NB4 (cell line): Measurements from ENCODE around the gene ARRDC1.

Experiments used
- DNase-seq: peaks from one replicate; pipeline ENCODE4 v3.0.0; 2010; ENCODE audit warnings: low read depth
- H3K4me3 ChIP-seq: one replicate; pipeline ENCODE4 v1.5.1; 2011; ENCODE audit warnings: mild to moderate bottlenecking, low read depth, low read length, moderate library complexity
- MYC ChIP-seq: IDR thresholded peaks from 2 replicates; pipeline ENCODE4 v1.6.1; 2011; ENCODE audit warnings: low read depth, low read length
- POLR2A ChIP-seq: IDR thresholded peaks from 2 replicates; pipeline ENCODE4 v1.6.1; 2011; ENCODE audit warnings: mild to moderate bottlenecking; ENCODE audit not compliant: insufficient read length; ENCODE audit errors: extremely low read depth
- TF ChIP-seq, protein P1 (sequence below): IDR thresholded peaks from one replicate; pipeline ENCODE4 v1.5.1; 2012; ENCODE audit warnings: low read depth, low read length
- TF ChIP-seq, protein P2 (sequence below): IDR thresholded peaks from 2 replicates; pipeline ENCODE4 v1.6.1; 2011; ENCODE audit warnings: low read depth, low read length

Gene ARRDC1

GRCh38 chr9:137640862-137641261 is 35.4 kb downstream of the ARRDC1 start:
- DNase-seq, result no peak
- TF ChIP-seq MYC, result no peak
- TF ChIP-seq, protein P1, sequence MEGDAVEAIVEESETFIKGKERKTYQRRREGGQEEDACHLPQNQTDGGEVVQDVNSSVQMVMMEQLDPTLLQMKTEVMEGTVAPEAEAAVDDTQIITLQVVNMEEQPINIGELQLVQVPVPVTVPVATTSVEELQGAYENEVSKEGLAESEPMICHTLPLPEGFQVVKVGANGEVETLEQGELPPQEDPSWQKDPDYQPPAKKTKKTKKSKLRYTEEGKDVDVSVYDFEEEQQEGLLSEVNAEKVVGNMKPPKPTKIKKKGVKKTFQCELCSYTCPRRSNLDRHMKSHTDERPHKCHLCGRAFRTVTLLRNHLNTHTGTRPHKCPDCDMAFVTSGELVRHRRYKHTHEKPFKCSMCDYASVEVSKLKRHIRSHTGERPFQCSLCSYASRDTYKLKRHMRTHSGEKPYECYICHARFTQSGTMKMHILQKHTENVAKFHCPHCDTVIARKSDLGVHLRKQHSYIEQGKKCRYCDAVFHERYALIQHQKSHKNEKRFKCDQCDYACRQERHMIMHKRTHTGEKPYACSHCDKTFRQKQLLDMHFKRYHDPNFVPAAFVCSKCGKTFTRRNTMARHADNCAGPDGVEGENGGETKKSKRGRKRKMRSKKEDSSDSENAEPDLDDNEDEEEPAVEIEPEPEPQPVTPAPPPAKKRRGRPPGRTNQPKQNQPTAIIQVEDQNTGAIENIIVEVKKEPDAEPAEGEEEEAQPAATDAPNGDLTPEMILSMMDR, result no peak
- no peak for TF ChIP-seq POLR2A
- TF ChIP-seq, protein P2, sequence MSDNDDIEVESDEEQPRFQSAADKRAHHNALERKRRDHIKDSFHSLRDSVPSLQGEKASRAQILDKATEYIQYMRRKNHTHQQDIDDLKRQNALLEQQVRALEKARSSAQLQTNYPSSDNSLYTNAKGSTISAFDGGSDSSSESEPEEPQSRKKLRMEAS, result no peak
- no peak overlapping the region for H3K4me3 ChIP-seq

- no peak for DNase-seq
- TF ChIP-seq, protein P2, result no peak
- TF ChIP-seq POLR2A (no peak), MYC (no peak)
- TF ChIP-seq, protein P1, result no peak
- no peak overlapping the region for H3K4me3 ChIP-seq
These were observed 36.7 kb downstream of the ARRDC1 start for GRCh38 chr9:137642118-137642601.

DNA sequence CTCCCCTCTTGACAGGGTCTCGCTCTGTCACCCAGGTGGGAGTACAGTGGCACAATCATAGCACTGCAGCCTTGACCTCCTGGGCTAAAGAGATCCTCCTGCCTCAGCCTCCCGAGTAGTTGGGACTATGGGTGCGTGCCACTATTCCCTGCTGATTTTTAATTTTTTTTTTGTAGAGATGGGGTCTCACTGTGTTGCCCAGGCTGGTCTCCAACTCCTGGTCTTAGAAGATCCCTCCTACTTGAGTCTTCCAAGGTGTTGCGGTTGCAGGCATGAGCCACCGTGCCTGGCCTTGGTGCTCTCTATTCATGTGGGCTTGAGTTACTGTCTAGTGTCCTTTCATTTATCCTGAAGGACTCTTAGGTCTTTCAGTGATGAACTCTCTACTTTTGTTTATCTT is 37.4 kb downstream of the ARRDC1 start:
- TF ChIP-seq, protein P1, result no peak
- TF ChIP-seq MYC (no peak), POLR2A (no peak)
- TF ChIP-seq, protein P2, result no peak
- no peak for DNase-seq
- H3K4me3 ChIP-seq, result no peak overlapping the region

- TF ChIP-seq, protein P2, result no peak
- TF ChIP-seq POLR2A (no peak), MYC (no peak)
- TF ChIP-seq, protein P1, result no peak
- no peak for DNase-seq
- no peak overlapping the region for H3K4me3 ChIP-seq
These were observed 38.4 kb downstream of the ARRDC1 start for GRCh38 chr9:137643921-137644320.

GRCh38 chr9:137645211-137645610 is 39.7 kb downstream of the ARRDC1 start:
- TF ChIP-seq POLR2A (no peak), MYC (no peak)
- TF ChIP-seq, protein P2, result no peak
- TF ChIP-seq, protein P1, result no peak
- no peak for DNase-seq
- no peak overlapping the region for H3K4me3 ChIP-seq

GRCh38 chr9:137646341-137646740 is 40.9 kb downstream of the ARRDC1 start:
- DNase-seq, result no peak
- TF ChIP-seq, protein P1, result no peak
- TF ChIP-seq, protein P2, result no peak
- TF ChIP-seq MYC (no peak), POLR2A (no peak)
- no peak overlapping the region for H3K4me3 ChIP-seq
